Fibroblast of upper back skin (primary cell): ENCODE measurements around the gene SYTL2.
A peak's percentile ranks its signal among the peaks of the same experiment; 100 is the strongest.
"Not testable (repeated sequence)": the region's sequence is repeated elsewhere in the genome, so short reads cannot be mapped to it uniquely, and the experiment has no call there.

Experiments
- DNase-seq: peaks from one replicate; pipeline ENCODE4 v3.0.0-alpha.2; 2013

SYTL2 gene, protein sequence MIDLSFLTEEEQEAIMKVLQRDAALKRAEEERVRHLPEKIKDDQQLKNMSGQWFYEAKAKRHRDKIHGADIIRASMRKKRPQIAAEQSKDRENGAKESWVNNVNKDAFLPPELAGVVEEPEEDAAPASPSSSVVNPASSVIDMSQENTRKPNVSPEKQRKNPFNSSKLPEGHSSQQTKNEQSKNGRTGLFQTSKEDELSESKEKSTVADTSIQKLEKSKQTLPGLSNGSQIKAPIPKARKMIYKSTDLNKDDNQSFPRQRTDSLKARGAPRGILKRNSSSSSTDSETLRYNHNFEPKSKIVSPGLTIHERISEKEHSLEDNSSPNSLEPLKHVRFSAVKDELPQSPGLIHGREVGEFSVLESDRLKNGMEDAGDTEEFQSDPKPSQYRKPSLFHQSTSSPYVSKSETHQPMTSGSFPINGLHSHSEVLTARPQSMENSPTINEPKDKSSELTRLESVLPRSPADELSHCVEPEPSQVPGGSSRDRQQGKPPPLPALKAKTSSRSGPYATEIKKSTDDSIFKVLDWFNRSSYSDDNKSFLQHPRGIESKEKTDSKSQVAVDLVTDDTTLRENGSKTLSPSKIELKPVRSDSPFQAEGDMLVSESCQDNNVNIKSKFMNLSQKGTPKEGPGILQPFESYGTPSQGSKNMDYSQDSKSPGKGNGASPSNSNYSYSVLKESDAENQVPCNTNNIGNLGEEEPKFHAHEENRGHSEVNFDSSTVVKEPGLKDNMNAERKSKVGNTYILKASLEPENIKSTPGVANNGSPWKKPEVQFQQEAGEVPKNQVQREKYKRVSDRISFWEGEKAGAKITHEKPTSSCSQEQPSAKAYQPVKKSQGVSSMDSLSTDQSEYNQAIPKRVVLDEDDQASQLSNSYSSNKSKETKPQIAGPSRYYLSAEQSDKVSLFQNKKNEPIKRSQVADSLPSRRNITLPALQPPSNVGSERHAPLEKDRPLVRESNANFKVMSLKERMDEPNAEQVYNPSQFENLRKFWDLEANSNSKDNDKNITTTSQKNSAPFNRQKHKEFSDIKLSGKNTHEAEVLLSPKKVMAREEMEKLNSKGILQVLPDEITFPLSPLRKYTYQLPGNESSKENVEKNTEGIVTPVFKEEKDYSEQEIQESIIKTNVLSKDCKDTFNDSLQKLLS (N-terminal part only)

DNA sequence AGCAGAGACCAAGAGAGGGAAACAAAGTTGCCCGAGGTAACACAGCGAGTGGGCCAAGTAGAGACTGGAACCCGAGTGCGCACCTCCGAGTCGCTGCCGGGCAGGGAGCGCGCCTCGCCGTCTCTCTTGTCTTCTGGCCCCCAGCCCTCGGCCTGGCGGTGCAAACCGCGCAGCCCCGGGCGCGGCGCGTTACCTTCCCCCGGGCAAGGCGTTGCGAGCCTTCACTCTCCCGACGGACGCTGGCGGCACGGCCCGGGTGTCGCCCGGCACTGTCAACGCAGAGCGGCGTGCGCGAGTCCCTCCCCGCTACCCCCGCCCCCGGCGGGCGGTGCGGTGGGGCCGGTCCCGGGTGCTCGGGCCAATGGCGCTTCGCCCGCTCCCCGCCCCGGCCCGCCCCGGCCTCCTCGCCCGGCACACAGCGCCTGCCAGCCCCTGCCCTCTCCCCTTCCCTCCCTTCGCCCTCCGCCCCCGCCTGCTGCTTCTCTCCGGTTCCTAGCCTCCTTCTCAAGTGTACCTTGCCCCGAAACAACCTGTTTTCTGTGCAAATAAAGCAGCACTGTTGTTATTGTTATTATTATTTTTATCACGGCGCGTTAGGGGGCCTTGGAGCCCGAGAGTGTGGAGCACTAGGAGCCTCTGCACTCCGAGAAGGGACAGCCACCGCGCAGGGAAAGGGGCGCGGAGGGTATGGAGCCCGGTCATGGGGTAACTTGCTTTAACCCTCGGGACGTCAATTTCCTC lies at the start of gene SYTL2:
SYTL2 (minus strand) TSS at position 271 of the 741 bp plus-strand sequence. CDS start 53,416 bp downstream, outside the sequence.
- DNase-seq, result peak; percentile 41

DNA sequence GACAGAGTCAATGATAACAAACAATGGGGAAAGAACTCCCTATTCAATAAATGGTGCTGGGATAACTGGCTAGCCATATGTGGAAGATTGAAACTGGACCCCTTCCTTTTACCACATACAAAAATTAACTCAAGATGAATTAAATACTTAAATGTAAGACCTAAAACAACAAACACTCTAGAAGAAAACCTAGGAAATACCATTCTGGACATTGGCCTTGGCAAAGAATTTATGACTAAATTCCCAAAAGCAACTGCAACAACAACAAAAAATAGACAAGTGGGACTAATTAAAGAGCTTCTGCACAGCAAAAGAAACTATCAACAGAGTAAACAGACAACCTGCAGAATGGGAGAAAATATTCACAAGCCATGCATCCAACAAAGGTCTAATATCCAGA lies 48.6 kb upstream of the SYTL2 start:
- not testable (repeated sequence) for DNase-seq

DNA sequence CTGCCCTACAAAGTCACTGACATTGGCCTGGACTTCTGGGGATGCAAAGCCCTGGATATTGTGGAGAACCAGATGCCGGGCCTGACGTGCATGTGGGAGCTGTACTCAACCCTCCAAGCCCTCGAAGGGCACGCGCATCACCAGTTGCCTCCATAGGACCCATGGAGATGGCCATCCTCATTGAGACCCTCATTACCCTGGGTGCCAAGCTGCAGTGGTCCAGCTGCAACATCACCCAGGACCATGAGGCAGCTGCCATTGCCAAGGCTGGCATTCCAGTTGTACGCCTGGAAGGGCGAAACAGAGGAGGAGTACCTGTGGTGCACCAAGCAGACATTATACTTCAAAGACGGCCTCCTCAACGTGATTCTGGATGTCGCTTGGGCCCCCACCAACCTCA lies 46.2 kb upstream of the SYTL2 start:
- no peak for DNase-seq

DNA sequence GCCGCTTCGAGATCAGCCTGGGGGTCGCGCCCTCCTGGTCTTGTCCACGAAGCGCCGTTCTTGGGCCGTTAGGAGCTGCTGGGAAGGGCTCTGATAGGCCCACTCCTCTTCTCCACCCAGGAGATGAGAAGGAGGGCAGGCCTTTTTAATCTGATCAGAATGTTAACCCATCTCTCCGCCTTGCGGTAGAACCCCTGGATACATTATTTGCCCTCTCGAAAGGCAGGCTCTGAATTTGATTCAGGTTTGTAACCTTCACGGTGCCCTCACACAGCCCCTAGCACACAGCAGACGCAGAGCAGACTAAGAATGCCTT lies 44.4 kb upstream of the SYTL2 start, which contains the start of gene CCDC83:
CCDC83 (plus strand) TSS at position 43 of the 316 bp plus-strand sequence. CDS start 9,741 bp downstream, outside the sequence.
- DNase-seq, result peak; percentile 7

DNA sequence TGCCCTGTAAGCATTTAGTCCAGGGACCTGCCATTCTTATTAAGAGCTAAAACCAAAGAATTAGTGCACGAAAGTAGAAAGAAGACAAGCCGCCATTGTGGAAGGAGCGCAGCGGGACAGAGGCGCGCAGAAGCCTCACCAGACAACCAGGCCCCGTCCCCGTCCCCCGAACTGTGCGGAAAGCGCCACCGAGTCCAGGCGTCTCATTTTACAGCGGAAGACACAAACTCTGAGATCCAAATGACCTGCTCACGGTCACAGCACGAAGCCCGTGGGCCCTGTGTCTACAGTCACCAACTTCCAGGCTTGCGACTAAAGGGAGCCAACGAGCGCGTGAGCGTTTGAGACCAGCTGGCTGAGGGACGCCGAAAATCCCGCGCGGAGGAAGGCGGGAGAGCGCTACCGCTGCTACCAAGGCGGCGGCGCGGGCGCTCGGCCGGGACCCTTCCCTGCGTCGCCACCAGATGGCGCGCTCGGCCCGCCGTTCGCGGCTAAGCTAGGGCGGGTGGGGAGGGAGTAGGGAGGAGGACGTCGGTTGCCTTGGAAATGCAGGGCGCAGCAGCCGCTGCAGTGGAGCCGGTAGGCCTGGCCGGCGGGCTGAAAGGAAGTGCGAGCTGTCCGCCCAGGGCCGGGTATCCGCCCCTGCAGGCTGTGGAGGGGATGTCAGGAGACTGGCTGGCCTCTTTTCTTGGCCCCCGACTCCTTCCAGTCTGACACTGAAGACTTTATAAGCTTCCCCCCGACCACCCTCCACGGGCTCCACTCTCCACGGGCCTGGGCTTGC lies 43.8 kb upstream of the SYTL2 start:
- peak; percentile 93 for DNase-seq

DNA sequence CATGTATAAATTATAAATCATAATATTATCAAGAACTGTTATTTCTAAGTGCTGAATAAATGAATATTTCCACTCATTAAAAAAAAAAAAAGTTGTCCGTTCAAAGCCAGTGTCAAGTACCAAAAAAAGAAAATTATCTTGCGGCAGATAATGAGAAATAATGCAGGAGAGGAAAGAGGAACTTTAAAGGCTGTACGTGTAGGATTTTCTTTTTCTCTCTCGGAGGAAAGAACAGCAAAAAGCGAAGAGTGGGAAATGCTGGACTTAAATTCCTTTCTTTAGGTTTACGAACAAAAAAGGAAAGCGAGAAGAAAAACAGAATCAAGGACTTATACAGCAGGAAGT lies 43.2 kb upstream of the SYTL2 start:
- DNase-seq, result no peak

DNA sequence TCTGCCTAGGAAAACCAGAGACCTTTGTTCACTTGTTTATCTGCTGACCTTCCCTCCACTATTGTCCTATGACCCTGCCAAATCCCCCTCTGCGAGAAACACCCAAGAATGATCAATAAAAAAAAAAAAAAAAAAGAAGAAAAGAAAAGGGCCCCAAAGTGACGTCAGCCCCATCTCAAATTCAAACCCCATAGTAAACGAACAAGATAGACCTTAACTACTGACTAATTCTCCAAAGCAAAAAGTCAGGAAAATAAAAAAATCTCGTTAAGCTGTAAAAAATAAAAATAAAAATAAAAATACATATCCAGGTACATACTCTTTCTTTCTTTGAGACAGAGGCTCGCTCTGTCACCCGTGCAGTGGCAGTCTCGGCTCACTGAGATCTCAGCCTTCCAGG lies 42.6 kb upstream of the SYTL2 start:
- not testable (repeated sequence) for DNase-seq

DNA sequence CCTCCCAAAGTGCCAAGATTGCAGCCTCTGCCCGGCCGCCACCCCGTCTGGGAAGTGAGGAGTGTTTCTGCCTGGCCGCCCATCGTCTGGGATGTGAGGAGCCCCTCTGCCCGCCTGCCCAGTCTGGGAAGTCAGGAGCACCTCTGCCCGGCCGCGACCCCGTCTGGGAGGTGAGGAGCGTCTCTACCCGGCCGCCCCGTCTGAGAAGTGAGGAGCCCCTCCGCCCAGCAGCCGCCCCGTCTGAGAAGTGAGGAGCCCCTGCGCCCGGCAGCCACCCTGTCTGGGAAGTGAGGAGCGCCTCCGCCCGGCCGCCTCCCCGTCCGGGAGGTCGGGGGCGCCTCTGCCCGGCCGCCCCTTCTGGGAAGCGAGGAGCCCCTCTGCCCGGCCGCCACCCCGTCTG lies 41.8 kb upstream of the SYTL2 start:
- DNase-seq, result not testable (repeated sequence)

DNA sequence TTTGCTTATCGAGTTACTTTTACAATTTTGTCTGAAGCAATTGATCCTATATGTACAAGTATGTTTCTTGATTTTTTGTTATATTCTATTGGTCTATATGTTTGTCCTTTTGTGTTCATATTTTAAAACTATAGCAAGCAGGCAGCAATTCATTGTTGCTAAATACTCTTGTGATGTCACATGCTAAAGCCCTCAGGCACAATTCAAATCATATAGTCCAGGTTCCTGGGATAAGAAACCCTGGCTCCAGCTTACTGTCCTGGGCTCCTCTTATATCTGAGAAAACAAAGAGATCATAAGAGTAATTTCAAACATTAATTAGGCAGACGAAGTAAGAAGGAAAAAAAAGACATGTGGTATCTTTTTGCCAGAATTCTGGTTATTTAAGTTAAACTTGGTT lies 37.6 kb upstream of the SYTL2 start:
- DNase-seq, result no peak

DNA sequence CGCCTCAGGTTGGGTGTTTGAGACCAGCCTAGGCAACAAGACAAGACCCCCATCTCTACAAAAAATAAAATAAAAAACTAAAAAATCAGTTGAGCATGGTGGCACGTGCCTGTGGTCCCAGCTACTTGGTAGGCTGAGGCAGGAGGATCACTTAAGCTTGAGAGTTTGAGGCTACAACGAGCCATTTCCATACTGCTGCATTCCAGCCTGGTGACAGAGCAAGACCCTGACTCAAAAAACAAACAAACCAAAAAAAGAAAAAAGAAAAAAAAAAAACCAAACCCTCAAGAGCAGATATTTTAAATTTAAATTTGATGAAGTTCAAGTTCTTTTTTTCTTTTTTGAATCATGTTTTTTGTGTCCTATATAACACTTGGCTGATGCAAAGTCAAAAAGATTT lies 37.1 kb upstream of the SYTL2 start:
- no peak for DNase-seq

DNA sequence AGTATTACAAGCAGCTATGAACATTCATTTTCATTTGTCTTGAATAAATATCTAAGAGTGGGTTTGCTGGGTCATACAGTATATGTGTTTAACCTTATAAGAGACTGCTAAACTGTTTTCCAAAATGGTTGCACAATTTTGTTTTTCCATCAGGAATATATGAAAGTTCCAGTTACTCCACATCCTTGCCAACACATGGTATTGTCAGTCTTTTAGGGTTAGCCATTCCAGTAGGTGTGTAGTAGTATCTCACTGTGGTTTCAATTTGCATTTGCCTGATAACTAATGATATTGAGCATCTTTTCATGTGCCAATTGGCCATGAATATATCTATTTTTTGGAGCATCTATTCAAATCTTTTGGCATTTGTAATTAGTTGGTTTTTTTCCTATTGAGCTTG lies 36.5 kb upstream of the SYTL2 start:
- no peak for DNase-seq

DNA sequence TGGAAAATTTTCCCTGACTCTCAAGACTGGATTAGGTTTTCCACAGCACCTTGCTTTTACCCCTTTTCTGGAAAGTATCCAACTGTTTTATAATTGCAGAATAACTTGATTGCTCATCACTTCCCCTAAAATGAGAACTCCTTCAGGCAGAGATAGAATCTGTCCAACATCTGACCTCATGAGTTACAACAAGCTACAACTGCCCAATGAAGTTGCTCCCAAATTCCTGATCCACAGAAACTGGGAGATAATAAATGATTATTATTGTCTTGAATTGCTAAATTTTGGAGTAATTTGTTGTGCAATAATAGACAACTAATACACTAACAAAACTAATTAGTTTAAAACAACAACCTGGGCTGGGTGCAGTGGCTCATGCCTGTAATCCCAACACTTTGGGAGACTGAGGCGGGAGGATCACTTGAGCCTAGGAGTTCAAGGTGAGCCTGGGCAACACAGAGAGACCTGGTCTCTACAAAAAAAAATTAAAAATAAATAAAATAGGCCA lies 34.2 kb upstream of the SYTL2 start:
- DNase-seq, result peak; percentile 28

DNA sequence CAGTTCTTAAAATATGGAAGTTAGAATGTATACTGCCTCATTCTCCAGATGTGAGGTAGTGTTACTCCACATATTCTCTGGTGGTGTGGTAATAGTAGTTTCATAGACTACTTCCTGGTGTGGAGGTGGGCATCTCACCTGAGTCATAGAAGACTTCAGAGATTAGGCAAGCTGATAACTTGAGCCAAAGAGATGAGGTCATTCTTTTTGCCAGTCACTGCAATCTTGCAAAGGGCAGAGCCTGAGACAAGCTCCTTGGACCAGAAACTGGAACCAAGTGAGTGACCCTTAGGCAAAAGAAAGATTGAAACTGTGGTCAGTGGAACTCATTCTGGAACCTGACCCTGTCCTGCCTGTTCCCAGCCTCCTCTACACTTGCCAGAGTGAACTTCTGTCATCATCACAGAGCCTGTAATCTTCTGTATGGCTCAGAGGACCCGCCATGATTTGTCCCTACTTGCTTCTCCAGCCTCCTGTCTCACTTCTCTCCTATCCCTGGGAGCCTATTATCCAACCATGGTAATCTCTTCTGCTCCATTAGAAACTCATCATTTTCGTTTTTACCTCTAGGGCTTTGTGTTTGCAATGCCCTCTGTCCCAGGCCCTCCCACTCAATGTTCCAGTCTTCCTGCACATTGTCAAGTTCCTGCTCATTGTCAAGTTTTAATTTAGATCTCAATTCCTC lies 33.6 kb upstream of the SYTL2 start:
- DNase-seq, result peak; percentile 39

DNA sequence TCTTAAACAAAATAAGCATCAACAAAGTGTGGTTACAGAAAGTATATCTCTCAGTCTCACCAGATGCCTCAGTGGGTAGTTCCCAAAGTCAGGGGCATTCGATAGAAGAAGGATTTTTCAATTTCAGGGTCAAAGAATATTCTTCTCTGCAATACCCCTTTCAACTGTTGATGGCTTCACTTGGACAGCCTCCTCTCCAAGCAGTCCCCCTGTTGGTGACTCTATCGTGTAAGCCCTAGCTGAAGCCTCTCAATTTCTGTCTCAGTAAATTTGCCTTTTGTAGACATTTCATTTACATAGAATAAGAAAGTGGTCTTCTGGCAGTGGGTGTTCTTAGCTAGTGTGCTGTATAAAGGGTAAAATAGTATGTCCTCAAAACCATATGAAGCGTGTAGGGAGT lies 33.0 kb upstream of the SYTL2 start:
- DNase-seq, result no peak

DNA sequence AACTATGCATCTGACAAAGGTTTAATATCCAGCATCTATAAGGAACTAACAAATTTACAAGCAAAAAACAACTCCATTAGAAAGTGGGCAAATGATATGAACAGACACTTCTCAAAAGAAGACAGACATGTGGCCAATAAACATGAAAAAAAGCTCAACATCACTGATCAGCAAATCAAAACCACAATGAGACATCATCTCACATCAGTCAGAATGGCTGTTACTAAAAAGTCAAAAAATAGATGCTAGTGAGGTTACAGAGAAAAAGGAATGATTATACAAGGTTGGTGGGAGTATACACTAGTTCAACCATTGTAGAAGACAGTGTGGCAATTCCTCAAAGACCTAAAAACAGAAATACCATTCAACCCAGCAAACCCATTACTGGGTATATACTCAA lies 30.0 kb upstream of the SYTL2 start:
- DNase-seq, result not testable (repeated sequence)

DNA sequence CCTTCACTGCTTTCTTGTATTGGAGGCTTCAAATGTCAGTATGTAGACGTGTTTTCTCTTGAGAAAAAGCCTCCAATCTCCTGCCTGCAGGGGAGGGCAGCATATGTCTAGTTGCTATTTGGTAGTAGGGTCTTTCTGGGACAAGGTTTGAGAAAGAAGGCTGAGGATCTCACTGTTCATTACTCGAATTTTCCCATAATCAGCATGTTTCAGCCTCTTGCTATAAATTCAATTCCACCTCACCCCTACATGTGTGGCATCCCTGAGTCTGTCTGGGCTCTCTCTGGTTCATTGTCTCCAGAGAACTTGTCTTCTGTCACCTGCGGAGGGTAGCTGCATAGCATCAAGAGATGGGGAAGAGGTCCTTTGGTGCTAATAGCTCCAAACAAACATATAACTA lies 24.8 kb upstream of the SYTL2 start:
- no peak for DNase-seq

DNA sequence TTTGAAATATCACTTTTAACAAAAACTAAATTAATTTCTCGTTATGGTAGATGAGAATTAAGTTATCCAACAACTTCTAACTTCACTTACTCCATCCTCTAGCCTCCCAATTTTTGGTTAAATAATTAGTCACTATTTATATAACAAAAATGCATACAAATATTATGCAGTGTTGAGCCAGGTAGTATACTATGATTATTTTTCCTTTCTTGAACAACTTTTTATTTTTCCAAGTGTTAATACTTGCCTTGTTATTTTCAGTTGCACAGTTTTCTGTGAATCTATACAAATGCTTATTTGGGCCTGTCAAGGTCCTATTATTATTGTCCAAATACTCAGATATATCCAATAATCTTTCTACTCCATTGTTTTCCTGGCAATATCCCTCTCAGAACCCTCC lies 24.3 kb upstream of the SYTL2 start:
- DNase-seq, result no peak

DNA sequence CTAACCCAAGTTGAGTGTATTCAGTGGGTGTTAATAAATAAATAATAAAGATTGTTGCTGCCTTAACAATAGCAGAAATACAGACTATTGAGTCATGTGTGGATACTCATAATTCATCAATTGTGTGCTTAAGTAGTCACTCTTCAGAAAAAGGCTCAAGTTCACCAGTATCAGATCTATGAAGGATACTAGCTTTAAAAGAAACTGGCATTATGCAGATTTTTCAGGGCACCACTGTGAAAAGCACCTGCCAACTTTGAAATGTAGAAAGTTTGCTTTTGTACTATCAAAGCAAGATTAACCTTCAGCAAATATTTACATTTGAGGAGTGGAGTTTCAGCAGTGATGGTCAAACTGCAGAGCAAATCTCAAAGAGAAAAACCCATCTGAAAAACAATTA lies 20.1 kb upstream of the SYTL2 start:
- DNase-seq, result no peak

DNA sequence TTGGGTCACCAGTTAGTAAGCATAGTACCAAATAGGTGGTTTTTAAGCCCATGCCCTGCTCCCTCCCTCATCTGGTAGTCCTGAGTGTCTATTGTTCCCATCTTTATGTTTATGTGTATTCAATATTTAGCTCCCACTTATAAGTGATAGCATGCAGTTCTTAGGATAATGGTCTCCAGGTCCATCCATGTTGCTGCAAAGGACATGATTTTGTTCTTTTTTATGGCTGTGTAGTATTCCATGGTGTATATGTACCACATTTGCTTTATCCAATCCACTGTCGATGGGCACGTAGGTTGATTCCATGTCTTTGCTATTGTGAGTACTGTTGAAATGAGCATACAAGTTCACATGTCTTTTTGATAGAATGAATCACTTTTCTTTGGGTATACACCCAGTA lies 18.2 kb upstream of the SYTL2 start:
- no peak for DNase-seq

DNA sequence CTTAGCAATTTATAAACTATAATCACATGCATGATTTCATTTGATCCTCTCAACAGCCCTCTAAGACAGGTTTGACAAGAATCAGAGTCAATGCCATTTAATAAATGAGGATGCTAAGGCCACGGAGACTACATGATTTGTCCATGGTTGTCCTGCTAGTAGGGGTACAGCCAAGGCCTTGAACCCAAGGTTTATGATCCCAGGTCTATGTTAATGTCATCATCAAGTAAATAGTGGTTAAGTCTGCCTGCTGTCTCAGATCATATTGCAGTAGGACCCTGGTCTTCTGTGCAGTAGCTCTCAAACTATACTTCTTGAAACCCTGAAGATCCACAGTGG lies 17.7 kb upstream of the SYTL2 start:
- no peak for DNase-seq
